SIG-M5 treated with dmso at 0.1 percent for 504 hours (cell line): ENCODE data around the gene PHYHIPL.
"Not testable (repeated sequence)": the region's sequence is repeated elsewhere in the genome, so short reads cannot be mapped to it uniquely, and the experiment has no call there.

ENCODE experiments used
- DNase-seq: peaks from one replicate; lab custom pipeline; 2025; ENCODE audit not compliant: unreplicated experiment; lab: John Stamatoyannopoulos, UW

PHYHIPL gene

GRCh38 chr10:59190332-59190731 is 13.9 kb downstream of the PHYHIPL start:
- no peak for DNase-seq

GRCh38 chr10:59206204-59206720 is 29.8 kb downstream of the PHYHIPL start:
- DNase-seq = no peak

- DNase-seq = no peak
These were observed 35.9 kb downstream of the PHYHIPL start for GRCh38 chr10:59212301-59212798.

- no peak for DNase-seq
These were observed 37.7 kb downstream of the PHYHIPL start for GRCh38 chr10:59214160-59214559.

GRCh38 chr10:59216178-59216869 is 39.9 kb downstream of the PHYHIPL start:
- DNase-seq = no peak

- DNase-seq = no peak
These were observed 46.3 kb downstream of the PHYHIPL start for GRCh38 chr10:59222788-59223187.

GRCh38 chr10:59223597-59223996 is 47.2 kb downstream of the PHYHIPL start:
- DNase-seq = not testable (repeated sequence)

GRCh38 chr10:59225211-59225610 is 48.8 kb downstream of the PHYHIPL start:
- no peak for DNase-seq

GRCh38 chr10:59227136-59227673 is 50.8 kb downstream of the PHYHIPL start:
- DNase-seq = no peak

GRCh38 chr10:59229441-59229840 is 53.0 kb downstream of the PHYHIPL start:
- no peak for DNase-seq

- no peak for DNase-seq
These were observed 57.8 kb downstream of the PHYHIPL start for GRCh38 chr10:59234194-59234593.

- DNase-seq = peak; percentile 2
These were observed 58.5 kb downstream of the PHYHIPL start for GRCh38 chr10:59234816-59235429.

GRCh38 chr10:59236064-59236697 is 59.7 kb downstream of the PHYHIPL start:
- DNase-seq = no peak

GRCh38 chr10:59237775-59238174 is 61.3 kb downstream of the PHYHIPL start:
- no peak for DNase-seq

GRCh38 chr10:59239108-59239507 is 62.7 kb downstream of the PHYHIPL start:
- DNase-seq = not testable (repeated sequence)

GRCh38 chr10:59240582-59241183 is 64.2 kb downstream of the PHYHIPL start:
- DNase-seq = peak; percentile 11

GRCh38 chr10:59242057-59242456 is 65.6 kb downstream of the PHYHIPL start:
- DNase-seq = no peak

- DNase-seq = no peak
These were observed 66.5 kb downstream of the PHYHIPL start for GRCh38 chr10:59242991-59243390.

- no peak for DNase-seq
These were observed 67.3 kb downstream of the PHYHIPL start for GRCh38 chr10:59243611-59244195.

- DNase-seq = no peak
These were observed 68.4 kb downstream of the PHYHIPL start for GRCh38 chr10:59244871-59245270.

GRCh38 chr10:59245686-59246085 is 69.2 kb downstream of the PHYHIPL start:
- DNase-seq = peak; percentile 4
